ENCODE data around the gene KIF2A.

Gene KIF2A

DNA sequence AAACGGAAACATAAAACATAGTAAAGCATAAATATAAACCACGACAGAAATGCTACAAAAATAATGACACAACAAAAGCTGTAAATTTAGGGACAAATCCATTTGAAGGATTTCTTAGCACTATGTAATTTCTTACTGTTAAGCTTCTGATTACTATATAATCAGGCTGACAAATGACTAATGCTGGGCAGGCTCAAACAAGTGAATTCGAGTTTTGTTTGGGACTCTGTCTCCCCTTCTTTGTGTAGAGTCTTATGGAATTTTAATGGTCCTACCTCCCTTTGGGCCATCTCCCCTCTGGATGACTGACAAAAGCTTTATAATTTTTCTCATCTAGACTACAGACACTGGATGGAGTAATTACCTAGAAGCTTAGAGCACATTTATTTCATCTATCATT is 24.6 kb upstream of the KIF2A start:
- 60% methylated on average over 1 of the region's 3 CpGs for WGBS (ENCODE audit: insufficient coverage)
- ChIA-PET POLR2A (no interaction called here), CTCF (interaction anchor here (1.7 kb wide), 1 partner anchor 16 kb away, joined by 7 read pairs; no protein-coding TSS in a partner anchor)
- Histone ChIP-seq H3K9me3 (ENCODE audit: control extremely low read depth in 1 of 5, control insufficient read depth in 4 of 5, insufficient read depth in 2 of 5, low read depth in 1 of 5, low read length in 4 of 5) (peaks cover 0 to 5% (median 0%) of the 10 kb centered on the region in 5 experiments), H3K4me1 (ENCODE audit: control extremely low read depth in 1 of 4, control insufficient read depth in 4 of 4, insufficient read depth in 4 of 4, low read length in 3 of 4) (peaks cover 10 to 33% (median 17%) of the 10 kb centered on the region in 4 experiments), H3K27me3 (replicated peaks in 2 of 5; ENCODE audit: control insufficient read depth in 4 of 5, insufficient read depth in 5 of 5, low read length in 4 of 5) (no peaks in the 10 kb centered on the region), H3K27ac (ENCODE audit: insufficient read depth in 1 of 2, low read depth in 1 of 2, low read length in 2 of 2, poor library complexity in 1 of 2, severe bottlenecking in 2 of 2) (no peak overlapping the region), H3K4me3 (ENCODE audit: control insufficient read depth in 1 of 7, extremely low read depth in 1 of 7, insufficient read depth in 4 of 7, low read depth in 2 of 7, low read length in 6 of 7) (no peak overlapping the region), H3K36me3 (ENCODE audit: control insufficient read depth in 4 of 4, insufficient read depth in 4 of 4, low read length in 3 of 4) (no peaks in the 10 kb centered on the region)
- peak in 1 of 3 donors; percentile 22 for DNase-seq

DNA sequence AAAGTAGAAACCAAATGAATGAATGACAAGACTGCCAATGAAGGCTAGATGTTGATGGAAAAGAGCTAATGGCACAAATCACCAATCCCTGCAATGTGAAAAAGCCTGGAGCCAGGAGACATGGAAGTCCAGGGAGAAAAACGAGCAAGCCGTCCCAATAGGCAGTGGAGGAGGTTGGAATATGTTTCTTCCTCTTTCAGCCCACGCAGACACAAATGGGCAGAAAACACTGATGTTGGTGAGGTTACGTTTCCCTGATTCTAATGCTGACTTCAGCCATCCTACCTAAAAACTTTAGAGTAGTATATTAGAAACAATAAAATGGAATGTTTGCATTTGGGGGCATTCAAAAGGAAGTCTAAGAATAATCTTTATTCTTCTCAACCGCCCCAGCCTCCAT is 23.9 kb upstream of the KIF2A start:
- peak overlapping the region in 3 of 7 experiments; percentile 5 to 64 (median 33) for H3K4me3 ChIP-seq (ENCODE audit: control insufficient read depth in 1 of 7, extremely low read depth in 1 of 7, insufficient read depth in 4 of 7, low read depth in 2 of 7, low read length in 6 of 7)
- H3K4me1 ChIP-seq (ENCODE audit: control extremely low read depth in 1 of 4, control insufficient read depth in 4 of 4, insufficient read depth in 4 of 4, low read length in 3 of 4), result peaks cover 6 to 29% (median 15%) of the 10 kb centered on the region in 4 experiments
- no peaks in the 10 kb centered on the region for H3K36me3 ChIP-seq (ENCODE audit: control insufficient read depth in 4 of 4, insufficient read depth in 4 of 4, low read length in 3 of 4)
- POLR2A ChIA-PET, result no interaction called here
- no peak overlapping the region for H3K27ac ChIP-seq (ENCODE audit: insufficient read depth in 1 of 2, low read depth in 1 of 2, low read length in 2 of 2, poor library complexity in 1 of 2, severe bottlenecking in 2 of 2)
- peaks cover 0 to 5% (median 0%) of the 10 kb centered on the region in 5 experiments for H3K9me3 ChIP-seq (ENCODE audit: control extremely low read depth in 1 of 5, control insufficient read depth in 4 of 5, insufficient read depth in 2 of 5, low read depth in 1 of 5, low read length in 4 of 5)
- 0% methylated on average over 2 of the region's 5 CpGs for WGBS (ENCODE audit: insufficient coverage)
- DNase-seq, result peak in 1 of 3 donors; percentile 40
- H3K27me3 ChIP-seq (replicated peaks in 2 of 5; ENCODE audit: control insufficient read depth in 4 of 5, insufficient read depth in 5 of 5, low read length in 4 of 5), result no peaks in the 10 kb centered on the region
- CTCF ChIA-PET, result interaction anchor here (1.7 kb wide), 1 partner anchor 15 kb away, joined by 7 read pairs; no protein-coding TSS in a partner anchor

DNA sequence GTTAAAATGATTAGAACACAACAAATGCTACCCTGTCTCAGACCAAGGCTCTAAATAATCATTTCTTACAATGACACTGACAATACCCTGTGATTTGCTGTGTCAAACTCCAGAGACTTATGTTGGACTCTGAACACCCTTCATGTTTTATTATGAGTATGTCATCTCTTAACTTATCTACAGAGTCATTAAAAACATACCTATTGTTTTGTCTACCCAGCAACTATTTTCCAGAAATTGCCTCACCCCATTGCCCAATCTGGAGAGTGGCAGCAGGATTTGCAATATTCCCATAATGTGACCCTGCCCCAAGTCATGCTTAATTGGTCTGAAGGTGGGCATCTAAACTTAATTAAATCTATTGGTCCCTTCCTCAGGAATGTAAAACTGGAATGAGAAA is 23.0 kb upstream of the KIF2A start:
- H3K4me1 ChIP-seq (ENCODE audit: control extremely low read depth in 1 of 4, control insufficient read depth in 4 of 4, insufficient read depth in 4 of 4, low read length in 3 of 4), result peaks cover 0 to 21% (median 10%) of the 10 kb centered on the region in 4 experiments
- peaks cover 0 to 5% (median 0%) of the 10 kb centered on the region in 5 experiments for H3K9me3 ChIP-seq (ENCODE audit: control extremely low read depth in 1 of 5, control insufficient read depth in 4 of 5, insufficient read depth in 2 of 5, low read depth in 1 of 5, low read length in 4 of 5)
- H3K4me3 ChIP-seq (ENCODE audit: control insufficient read depth in 1 of 7, extremely low read depth in 1 of 7, insufficient read depth in 4 of 7, low read depth in 2 of 7, low read length in 6 of 7), result no peak overlapping the region
- H3K27me3 ChIP-seq (replicated peaks in 2 of 5; ENCODE audit: control insufficient read depth in 4 of 5, insufficient read depth in 5 of 5, low read length in 4 of 5), result no peaks in the 10 kb centered on the region
- no peak for DNase-seq
- H3K36me3 ChIP-seq (ENCODE audit: control insufficient read depth in 4 of 4, insufficient read depth in 4 of 4, low read length in 3 of 4), result no peaks in the 10 kb centered on the region
- no peak overlapping the region for H3K27ac ChIP-seq (ENCODE audit: insufficient read depth in 1 of 2, low read depth in 1 of 2, low read length in 2 of 2, poor library complexity in 1 of 2, severe bottlenecking in 2 of 2)
- CTCF ChIA-PET, result no interaction called here
- POLR2A ChIA-PET, result no interaction called here

DNA sequence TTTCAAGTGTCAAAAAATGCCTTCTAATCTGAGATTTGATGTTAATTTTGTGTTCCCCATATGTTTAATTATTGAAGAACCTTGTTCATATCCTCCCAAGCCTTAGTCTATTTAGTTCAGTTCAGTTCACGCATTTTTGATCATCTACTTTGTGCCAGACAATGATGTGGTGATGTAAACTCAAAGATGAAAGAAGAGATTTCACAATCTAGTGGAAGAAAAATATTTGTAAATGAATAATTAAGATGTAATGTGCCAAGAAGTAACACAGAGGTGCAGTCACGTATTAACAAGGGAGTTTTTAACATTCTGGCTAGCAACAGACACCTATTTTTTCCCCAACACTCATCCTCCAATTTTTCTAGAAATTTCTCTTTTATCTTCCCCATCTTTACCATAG is 22.1 kb upstream of the KIF2A start:
- peaks cover 0 to 14% (median 6%) of the 10 kb centered on the region in 4 experiments for H3K4me1 ChIP-seq (ENCODE audit: control extremely low read depth in 1 of 4, control insufficient read depth in 4 of 4, insufficient read depth in 4 of 4, low read length in 3 of 4)
- CTCF ChIA-PET, result no interaction called here
- POLR2A ChIA-PET, result no interaction called here
- DNase-seq, result no peak
- WGBS (ENCODE audit: insufficient coverage), result 100% methylated on average over 1 of the region's 2 CpGs
- no peaks in the 10 kb centered on the region for H3K27me3 ChIP-seq (replicated peaks in 2 of 5; ENCODE audit: control insufficient read depth in 4 of 5, insufficient read depth in 5 of 5, low read length in 4 of 5)
- H3K9me3 ChIP-seq (ENCODE audit: control extremely low read depth in 1 of 5, control insufficient read depth in 4 of 5, insufficient read depth in 2 of 5, low read depth in 1 of 5, low read length in 4 of 5), result peaks cover 0 to 5% (median 0%) of the 10 kb centered on the region in 5 experiments
- no peak overlapping the region for H3K4me3 ChIP-seq (ENCODE audit: control insufficient read depth in 1 of 7, extremely low read depth in 1 of 7, insufficient read depth in 4 of 7, low read depth in 2 of 7, low read length in 6 of 7)
- H3K27ac ChIP-seq (ENCODE audit: insufficient read depth in 1 of 2, low read depth in 1 of 2, low read length in 2 of 2, poor library complexity in 1 of 2, severe bottlenecking in 2 of 2), result no peak overlapping the region
- H3K36me3 ChIP-seq (ENCODE audit: control insufficient read depth in 4 of 4, insufficient read depth in 4 of 4, low read length in 3 of 4), result no peaks in the 10 kb centered on the region

- CTCF ChIA-PET, result interaction anchor here (0.7 kb wide), 1 partner anchor 14 kb away, joined by 3 read pairs; no protein-coding TSS in a partner anchor
- H3K4me3 ChIP-seq (ENCODE audit: control insufficient read depth in 1 of 7, extremely low read depth in 1 of 7, insufficient read depth in 4 of 7, low read depth in 2 of 7, low read length in 6 of 7), result peak overlapping the region in 1 of 7 experiments; percentile 20
- H3K9me3 ChIP-seq (ENCODE audit: control extremely low read depth in 1 of 5, control insufficient read depth in 4 of 5, insufficient read depth in 2 of 5, low read depth in 1 of 5, low read length in 4 of 5), result peaks cover 0 to 5% (median 0%) of the 10 kb centered on the region in 5 experiments
- 100% methylated on average over 3 of the region's 6 CpGs for WGBS (ENCODE audit: insufficient coverage)
- no peak for DNase-seq
- H3K27ac ChIP-seq (ENCODE audit: insufficient read depth in 1 of 2, low read depth in 1 of 2, low read length in 2 of 2, poor library complexity in 1 of 2, severe bottlenecking in 2 of 2), result no peak overlapping the region
- H3K27me3 ChIP-seq (replicated peaks in 2 of 5; ENCODE audit: control insufficient read depth in 4 of 5, insufficient read depth in 5 of 5, low read length in 4 of 5), result no peaks in the 10 kb centered on the region
- H3K4me1 ChIP-seq (ENCODE audit: control extremely low read depth in 1 of 4, control insufficient read depth in 4 of 4, insufficient read depth in 4 of 4, low read length in 3 of 4), result peaks cover 0 to 14% (median 5%) of the 10 kb centered on the region in 4 experiments
- no peaks in the 10 kb centered on the region for H3K36me3 ChIP-seq (ENCODE audit: control insufficient read depth in 4 of 4, insufficient read depth in 4 of 4, low read length in 3 of 4)
- POLR2A ChIA-PET, result no interaction called here
Measured at GRCh38 chr5:62284946-62285891, 20.8 kb upstream of the KIF2A start.

DNA sequence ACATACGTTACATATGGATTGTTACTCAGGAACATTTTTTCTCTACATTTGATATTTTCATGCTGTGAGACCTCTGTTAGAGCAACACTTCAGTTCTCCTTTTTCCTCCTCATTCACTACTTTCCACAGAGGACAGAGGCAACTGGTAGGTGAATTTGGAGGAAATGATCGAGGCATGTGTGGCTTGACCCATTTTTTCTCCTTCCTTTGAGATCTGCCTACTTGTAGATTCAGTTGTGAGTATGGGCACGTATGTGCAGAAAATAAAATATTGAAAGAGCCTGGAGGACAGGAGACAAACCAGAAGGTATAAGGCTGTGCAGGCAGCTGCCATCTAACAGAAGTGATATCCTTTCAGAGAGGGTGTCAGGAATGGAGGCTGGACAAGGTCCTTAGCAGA is 19.2 kb upstream of the KIF2A start:
- Histone ChIP-seq H3K4me3 (ENCODE audit: control insufficient read depth in 1 of 7, extremely low read depth in 1 of 7, insufficient read depth in 4 of 7, low read depth in 2 of 7, low read length in 6 of 7) (no peak overlapping the region), H3K36me3 (ENCODE audit: control insufficient read depth in 4 of 4, insufficient read depth in 4 of 4, low read length in 3 of 4) (no peaks in the 10 kb centered on the region), H3K4me1 (ENCODE audit: control extremely low read depth in 1 of 4, control insufficient read depth in 4 of 4, insufficient read depth in 4 of 4, low read length in 3 of 4) (peaks cover 0 to 14% (median 4%) of the 10 kb centered on the region in 4 experiments), H3K27me3 (replicated peaks in 2 of 5; ENCODE audit: control insufficient read depth in 4 of 5, insufficient read depth in 5 of 5, low read length in 4 of 5) (no peaks in the 10 kb centered on the region), H3K27ac (ENCODE audit: insufficient read depth in 1 of 2, low read depth in 1 of 2, low read length in 2 of 2, poor library complexity in 1 of 2, severe bottlenecking in 2 of 2) (no peak overlapping the region), H3K9me3 (ENCODE audit: control extremely low read depth in 1 of 5, control insufficient read depth in 4 of 5, insufficient read depth in 2 of 5, low read depth in 1 of 5, low read length in 4 of 5) (peaks cover 0 to 5% (median 0%) of the 10 kb centered on the region in 5 experiments)
- WGBS (ENCODE audit: insufficient coverage), result 71% methylated on average over 1 of the region's 3 CpGs
- POLR2A ChIA-PET, result no interaction called here
- no peak for DNase-seq
- CTCF ChIA-PET, result interaction anchor here (1.7 to 2.3 kb wide), 2 partner anchors 9 to 10 kb away, joined by 3 to 12 read pairs; no protein-coding TSS in a partner anchor

DNA sequence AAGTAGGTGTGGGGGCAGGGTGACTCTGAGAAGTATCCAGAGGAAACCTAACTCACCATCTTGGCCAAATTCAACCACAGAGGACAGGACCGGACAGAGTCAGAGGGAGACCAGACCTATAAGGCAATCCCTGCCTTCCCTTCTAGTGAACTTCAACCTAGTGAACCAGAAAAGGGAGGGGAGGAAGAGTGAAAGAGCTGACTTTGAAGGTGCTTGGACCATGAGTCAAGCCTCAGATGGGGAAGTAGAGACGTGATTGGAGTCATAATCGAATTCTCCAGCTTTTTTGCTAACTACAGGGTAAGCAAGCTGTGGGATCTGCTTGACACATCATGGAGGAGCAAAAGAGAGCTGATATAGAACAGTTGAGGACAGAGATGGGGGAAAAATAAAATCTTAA is 18.8 kb upstream of the KIF2A start:
- 80% methylated on average over 3 of the region's 3 CpGs for WGBS (ENCODE audit: insufficient coverage)

More for the DNA sequence above, 18.8 kb upstream of the KIF2A start:
- peaks cover 0 to 10% (median 2%) of the 10 kb centered on the region in 4 experiments for H3K4me1 ChIP-seq (ENCODE audit: control extremely low read depth in 1 of 4, control insufficient read depth in 4 of 4, insufficient read depth in 4 of 4, low read length in 3 of 4)
- ChIA-PET CTCF (interaction anchor here (1.5 to 2.3 kb wide), 4 partner anchors 9 to 14 kb away, joined by 3 to 12 read pairs (median 4); no protein-coding TSS in a partner anchor), POLR2A (no interaction called here)
- DNase-seq, result no peak
- H3K9me3 ChIP-seq (ENCODE audit: control extremely low read depth in 1 of 5, control insufficient read depth in 4 of 5, insufficient read depth in 2 of 5, low read depth in 1 of 5, low read length in 4 of 5), result peaks cover 0 to 5% (median 0%) of the 10 kb centered on the region in 5 experiments
- H3K36me3 ChIP-seq (ENCODE audit: control insufficient read depth in 4 of 4, insufficient read depth in 4 of 4, low read length in 3 of 4), result no peaks in the 10 kb centered on the region
- no peak overlapping the region for H3K27ac ChIP-seq (ENCODE audit: insufficient read depth in 1 of 2, low read depth in 1 of 2, low read length in 2 of 2, poor library complexity in 1 of 2, severe bottlenecking in 2 of 2)
- H3K27me3 ChIP-seq (replicated peaks in 2 of 5; ENCODE audit: control insufficient read depth in 4 of 5, insufficient read depth in 5 of 5, low read length in 4 of 5), result no peaks in the 10 kb centered on the region
- H3K4me3 ChIP-seq (ENCODE audit: control insufficient read depth in 1 of 7, extremely low read depth in 1 of 7, insufficient read depth in 4 of 7, low read depth in 2 of 7, low read length in 6 of 7), result no peak overlapping the region
